ENCODE data around the gene SPATA32.

Gene SPATA32

DNA sequence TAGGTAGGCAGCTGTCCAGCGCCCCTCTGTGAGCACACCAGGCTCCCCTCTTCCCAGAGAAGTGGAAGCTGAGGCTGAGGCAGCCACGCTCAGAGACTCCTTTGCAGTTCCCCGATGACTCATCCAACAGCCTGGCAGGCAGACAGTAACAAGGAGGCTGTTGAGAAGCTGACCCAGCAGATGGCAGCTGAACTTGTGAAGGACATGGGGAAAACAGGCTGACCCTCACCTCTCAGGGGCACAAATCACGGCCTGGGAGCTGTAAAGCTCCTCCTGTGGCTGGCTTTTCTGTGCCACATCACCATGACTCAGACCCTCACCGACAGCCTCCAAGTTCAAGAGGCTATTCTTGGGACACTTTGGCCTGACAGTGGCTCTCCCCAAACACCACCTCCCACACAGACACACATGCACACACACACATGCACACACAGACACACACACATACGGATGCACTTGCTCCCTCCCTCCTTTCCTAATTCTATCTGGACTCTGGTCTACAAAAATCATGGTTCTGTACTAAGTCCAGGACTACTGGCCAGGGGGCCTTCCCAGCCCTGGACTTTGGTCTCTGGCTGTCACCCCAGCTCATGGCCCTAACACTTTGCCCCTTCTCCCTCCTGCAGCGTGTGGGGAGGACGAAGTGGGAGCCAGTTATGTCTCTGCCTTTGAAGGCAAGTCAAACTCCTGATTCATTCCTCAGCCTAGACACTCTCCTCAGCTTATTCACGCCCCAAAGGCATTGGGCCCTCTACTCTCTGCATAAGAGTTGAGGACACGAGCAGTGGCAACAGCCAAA is 31.7 kb upstream of the SPATA32 start:
- H3K4me3 ChIP-seq (ENCODE audit: control insufficient read depth, low read depth, low read length), result no peak overlapping the region
- peak; percentile 98 for DNase-seq (ENCODE audit: low read depth)
- TF ChIP-seq CTCF (conservative IDR thresholded peaks at IDR 0.05; ENCODE audit: control insufficient read depth, insufficient read depth, low read depth, low read length), result peak; percentile 20

DNA sequence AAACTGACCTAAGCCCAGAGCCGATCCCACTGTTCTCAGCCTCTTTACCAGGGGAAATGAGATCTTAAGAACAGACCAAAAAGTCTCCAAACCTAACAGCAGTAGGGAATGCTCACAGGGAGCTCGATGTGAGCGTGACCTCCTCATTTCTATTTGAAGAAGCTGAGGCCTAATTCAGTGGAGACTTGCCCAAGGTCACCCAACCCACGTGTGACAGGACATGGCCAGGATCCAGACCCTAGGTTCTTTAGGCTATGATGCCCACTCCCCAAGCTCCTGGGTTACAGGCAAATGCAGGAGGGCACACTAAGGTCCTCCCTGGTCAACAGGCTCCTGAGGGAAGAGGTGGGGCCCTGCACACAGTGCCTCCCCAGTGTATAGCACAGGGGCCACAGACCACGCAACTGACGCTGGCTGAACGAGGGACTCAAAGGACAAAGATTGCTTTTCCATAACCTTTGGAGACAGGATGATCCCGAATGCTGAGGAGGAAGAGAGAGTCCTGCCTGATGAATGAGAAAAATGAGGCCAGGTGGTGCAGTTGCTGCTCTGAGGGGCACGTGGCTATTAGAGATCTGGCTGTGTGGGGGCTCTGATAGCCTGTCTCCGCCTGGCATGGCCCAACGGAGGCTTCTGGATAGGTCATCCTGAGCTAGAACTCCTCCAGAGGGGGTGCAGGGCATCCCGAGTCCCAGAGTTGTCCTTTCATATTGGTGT is 31.0 kb upstream of the SPATA32 start:
- no peak overlapping the region for H3K4me3 ChIP-seq (ENCODE audit: control insufficient read depth, low read depth, low read length)
- no peak for TF ChIP-seq CTCF (conservative IDR thresholded peaks at IDR 0.05; ENCODE audit: control insufficient read depth, insufficient read depth, low read depth, low read length)
- no peak for DNase-seq (ENCODE audit: low read depth)

DNA sequence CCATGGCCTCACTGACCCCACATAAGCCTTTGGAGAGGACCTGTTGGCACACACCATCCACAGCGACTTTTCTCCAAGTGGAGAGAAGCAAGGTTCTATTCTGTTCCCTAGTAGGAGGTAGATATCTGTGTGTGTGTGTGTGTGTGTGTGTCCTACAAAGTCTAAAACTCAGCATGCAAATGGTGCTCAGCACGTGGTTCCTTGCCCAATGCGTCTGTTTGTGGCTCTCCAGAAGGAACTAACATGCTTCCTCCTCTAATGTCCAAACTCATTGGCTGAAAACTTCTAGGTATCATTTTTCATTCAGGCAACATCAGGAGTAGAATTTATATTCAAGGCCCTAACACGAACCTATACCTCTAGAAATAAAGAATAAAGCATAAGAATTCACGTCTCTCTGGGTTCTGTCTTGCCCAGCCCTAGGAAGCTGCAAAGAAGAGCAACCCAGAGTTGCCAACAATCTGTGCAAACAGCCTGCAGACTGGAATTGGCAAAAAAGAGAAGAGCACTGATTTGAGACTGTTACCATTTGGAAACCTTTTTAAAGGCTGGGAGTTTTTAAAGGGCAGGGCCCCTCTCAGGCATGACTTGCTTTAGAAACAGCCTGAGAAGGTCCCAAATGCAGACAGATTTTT is 29.4 kb upstream of the SPATA32 start:
- no peak overlapping the region for H3K4me3 ChIP-seq (ENCODE audit: control insufficient read depth, low read depth, low read length)
- TF ChIP-seq CTCF (conservative IDR thresholded peaks at IDR 0.05; ENCODE audit: control insufficient read depth, insufficient read depth, low read depth, low read length), result no peak
- no peak for DNase-seq (ENCODE audit: low read depth)

DNA sequence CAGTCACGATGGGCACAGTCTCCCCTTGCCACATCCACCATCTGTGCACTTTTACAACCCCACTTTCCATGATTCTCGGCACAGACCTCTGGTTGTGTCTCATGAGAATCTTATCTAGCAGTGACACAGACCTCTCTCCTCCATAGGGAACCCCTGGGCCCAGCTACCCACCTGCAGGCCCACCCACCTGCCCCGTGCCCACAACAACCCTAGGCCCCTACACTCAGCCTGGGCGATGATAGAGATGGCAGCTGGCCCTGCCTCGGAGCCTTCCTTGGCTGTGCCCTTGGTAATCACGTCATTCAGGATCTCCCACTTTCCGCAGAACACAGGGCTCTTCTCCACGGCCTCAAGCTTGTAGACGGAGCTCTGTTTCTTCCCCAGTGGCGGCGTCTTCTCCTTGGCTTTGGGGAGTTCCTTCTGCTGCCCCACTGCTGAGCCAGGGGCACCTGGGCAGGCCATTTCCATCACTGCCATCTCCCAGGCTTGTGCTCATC is 28.4 kb upstream of the SPATA32 start:
- no peak overlapping the region for H3K4me3 ChIP-seq (ENCODE audit: control insufficient read depth, low read depth, low read length)
- DNase-seq (ENCODE audit: low read depth), result no peak
- TF ChIP-seq CTCF (conservative IDR thresholded peaks at IDR 0.05; ENCODE audit: control insufficient read depth, insufficient read depth, low read depth, low read length), result no peak

DNA sequence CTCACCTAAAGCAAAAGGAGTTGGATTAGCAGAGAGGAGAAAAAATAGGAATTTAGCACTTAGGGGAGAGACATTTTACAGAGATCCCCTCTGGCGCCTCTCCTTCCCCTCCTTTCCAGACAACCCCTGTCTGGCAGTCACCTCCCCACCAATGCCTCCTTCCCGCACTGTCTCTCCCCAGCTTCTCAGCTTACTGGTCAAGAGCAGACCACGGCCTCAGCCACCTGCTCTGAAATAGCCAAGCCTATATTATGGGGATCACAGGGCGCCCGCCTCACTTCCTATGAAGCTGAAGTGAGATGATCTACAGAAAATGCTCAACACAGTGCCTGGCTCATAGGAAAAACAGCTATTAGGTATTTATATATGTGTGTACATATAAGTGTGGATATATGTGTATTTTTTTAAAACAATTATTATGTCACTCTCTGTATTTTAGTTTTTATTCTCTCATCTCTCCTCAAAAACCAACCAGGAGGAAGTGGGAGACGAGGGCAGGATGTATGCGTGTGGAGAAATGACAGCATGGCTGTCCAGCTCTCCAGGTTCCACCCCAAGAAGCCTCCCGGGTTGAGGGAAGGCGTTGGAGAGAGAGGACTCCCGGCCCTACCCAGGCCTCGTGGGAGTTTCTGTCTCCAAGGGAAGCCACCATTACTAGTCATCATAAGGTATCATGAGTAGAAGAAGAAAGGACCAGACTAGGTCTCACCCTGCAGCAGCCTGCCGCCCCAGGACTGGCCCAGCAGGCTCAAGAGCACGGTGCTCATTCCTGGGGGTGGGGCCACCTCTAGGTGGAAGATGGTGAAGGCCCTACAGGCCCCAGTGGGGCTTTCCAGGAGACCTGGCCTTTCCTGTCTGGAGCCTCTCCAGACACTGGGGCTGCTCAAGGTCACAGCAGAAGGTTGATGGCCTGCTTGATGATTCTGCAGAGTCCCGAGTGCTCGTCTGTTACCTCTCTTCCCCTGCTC is 27.7 kb upstream of the SPATA32 start:
- no peak for DNase-seq (ENCODE audit: low read depth)
- no peak overlapping the region for H3K4me3 ChIP-seq (ENCODE audit: control insufficient read depth, low read depth, low read length)
- no peak for TF ChIP-seq CTCF (conservative IDR thresholded peaks at IDR 0.05; ENCODE audit: control insufficient read depth, insufficient read depth, low read depth, low read length)

DNA sequence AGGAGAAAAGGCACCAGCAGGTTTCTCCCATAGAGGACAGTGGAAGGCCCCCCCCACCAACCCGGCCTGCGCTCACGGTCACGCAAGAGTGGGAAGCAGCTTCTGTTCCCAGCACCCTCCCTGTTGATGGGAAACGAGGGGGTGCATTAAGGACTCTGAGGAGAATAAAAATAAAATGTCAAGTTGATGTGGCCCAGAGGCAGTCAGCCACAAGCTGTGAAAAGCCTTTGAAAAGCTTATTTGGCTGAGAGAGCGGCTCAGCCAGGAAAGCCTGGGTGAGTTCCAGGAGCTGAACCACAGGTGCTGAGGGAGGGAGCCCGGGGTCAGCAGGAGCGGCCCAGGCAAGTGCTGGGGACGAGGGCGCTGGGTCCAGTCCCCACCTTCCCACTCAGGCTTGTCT is 26.9 kb upstream of the SPATA32 start:
- H3K4me3 ChIP-seq (ENCODE audit: control insufficient read depth, low read depth, low read length), result no peak overlapping the region
- TF ChIP-seq CTCF (conservative IDR thresholded peaks at IDR 0.05; ENCODE audit: control insufficient read depth, insufficient read depth, low read depth, low read length), result no peak
- no peak for DNase-seq (ENCODE audit: low read depth)

Data from fibroblast of mammary gland (primary cell).